ENCODE measurements around the gene CDH5.

- no peak for TF ChIP-seq POLR2A (IDR thresholded peaks at IDR 0.05)
- TF ChIP-seq, protein P1, sequence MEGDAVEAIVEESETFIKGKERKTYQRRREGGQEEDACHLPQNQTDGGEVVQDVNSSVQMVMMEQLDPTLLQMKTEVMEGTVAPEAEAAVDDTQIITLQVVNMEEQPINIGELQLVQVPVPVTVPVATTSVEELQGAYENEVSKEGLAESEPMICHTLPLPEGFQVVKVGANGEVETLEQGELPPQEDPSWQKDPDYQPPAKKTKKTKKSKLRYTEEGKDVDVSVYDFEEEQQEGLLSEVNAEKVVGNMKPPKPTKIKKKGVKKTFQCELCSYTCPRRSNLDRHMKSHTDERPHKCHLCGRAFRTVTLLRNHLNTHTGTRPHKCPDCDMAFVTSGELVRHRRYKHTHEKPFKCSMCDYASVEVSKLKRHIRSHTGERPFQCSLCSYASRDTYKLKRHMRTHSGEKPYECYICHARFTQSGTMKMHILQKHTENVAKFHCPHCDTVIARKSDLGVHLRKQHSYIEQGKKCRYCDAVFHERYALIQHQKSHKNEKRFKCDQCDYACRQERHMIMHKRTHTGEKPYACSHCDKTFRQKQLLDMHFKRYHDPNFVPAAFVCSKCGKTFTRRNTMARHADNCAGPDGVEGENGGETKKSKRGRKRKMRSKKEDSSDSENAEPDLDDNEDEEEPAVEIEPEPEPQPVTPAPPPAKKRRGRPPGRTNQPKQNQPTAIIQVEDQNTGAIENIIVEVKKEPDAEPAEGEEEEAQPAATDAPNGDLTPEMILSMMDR (IDR thresholded peaks at IDR 0.05) = no peak
Measured at GRCh38 chr16:66428682-66429251, 62.3 kb downstream of the CDH5 start.

Measured in body of pancreas (tissue), 4 donors.